ENCODE results near the gene ALPG.

DNA sequence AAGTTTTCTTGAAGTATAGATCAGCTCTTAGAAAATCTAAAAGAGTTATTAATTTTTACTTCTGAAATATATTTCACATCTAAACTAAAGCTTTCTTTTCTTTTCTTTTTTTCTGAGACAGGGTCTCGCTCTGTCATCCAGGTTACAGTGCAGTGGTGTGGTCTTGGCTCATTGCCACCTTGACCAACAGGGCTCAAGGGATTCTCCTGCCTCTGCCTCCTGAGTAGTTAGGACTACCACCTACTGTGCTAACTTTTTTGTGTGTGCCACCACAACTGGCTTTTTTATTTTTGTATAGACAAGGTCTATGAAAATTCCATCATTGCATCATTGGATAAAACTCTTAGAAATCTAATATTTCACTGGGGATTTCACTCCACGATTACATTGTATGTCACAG, 10.0 kb upstream of the ALPG start:
- TF ChIP-seq, protein P1, sequence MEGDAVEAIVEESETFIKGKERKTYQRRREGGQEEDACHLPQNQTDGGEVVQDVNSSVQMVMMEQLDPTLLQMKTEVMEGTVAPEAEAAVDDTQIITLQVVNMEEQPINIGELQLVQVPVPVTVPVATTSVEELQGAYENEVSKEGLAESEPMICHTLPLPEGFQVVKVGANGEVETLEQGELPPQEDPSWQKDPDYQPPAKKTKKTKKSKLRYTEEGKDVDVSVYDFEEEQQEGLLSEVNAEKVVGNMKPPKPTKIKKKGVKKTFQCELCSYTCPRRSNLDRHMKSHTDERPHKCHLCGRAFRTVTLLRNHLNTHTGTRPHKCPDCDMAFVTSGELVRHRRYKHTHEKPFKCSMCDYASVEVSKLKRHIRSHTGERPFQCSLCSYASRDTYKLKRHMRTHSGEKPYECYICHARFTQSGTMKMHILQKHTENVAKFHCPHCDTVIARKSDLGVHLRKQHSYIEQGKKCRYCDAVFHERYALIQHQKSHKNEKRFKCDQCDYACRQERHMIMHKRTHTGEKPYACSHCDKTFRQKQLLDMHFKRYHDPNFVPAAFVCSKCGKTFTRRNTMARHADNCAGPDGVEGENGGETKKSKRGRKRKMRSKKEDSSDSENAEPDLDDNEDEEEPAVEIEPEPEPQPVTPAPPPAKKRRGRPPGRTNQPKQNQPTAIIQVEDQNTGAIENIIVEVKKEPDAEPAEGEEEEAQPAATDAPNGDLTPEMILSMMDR (IDR thresholded peaks at IDR 0.05; ENCODE audit: low read length): no peak
- no peak for TF ChIP-seq EZH2 (IDR thresholded peaks at IDR 0.05; ENCODE audit: borderline replicate concordance, low read length)
